GM12873 (cell line): ENCODE measurements around the gene KLHL22.

Experiments used
- CTCF ChIP-seq: IDR thresholded peaks from 2 replicates; pipeline ENCODE4 v1.5.1; 2012; ENCODE audit warnings: low read depth, mild to moderate bottlenecking, moderate library complexity, low read length, control low read depth; ENCODE audit not compliant: insufficient read depth; ENCODE audit errors: missing control alignments

The KLHL22 gene

GRCh38 chr22:20494978-20495860, at the start of gene KLHL22:
KLHL22 (minus strand) TSS chr22:20495795; CDS start chr22:20489211, 6,584 bp downstream.
- no peak for TF ChIP-seq CTCF

GRCh38 chr22:20542736-20543135, 47.1 kb upstream of the KLHL22 start:
- no peak for TF ChIP-seq CTCF

- TF ChIP-seq CTCF: no peak
Measured at GRCh38 chr22:20542055-20542454, 46.5 kb upstream of the KLHL22 start.

- no peak for TF ChIP-seq CTCF
Measured at GRCh38 chr22:20537983-20538382, 42.4 kb upstream of the KLHL22 start.

- TF ChIP-seq CTCF: no peak
Measured at GRCh38 chr22:20537325-20537756, 41.7 kb upstream of the KLHL22 start.

GRCh38 chr22:20536590-20537324, 41.2 kb upstream of the KLHL22 start:
- TF ChIP-seq CTCF: no peak

- no peak for TF ChIP-seq CTCF
Measured at GRCh38 chr22:20533879-20534265, 38.3 kb upstream of the KLHL22 start.
